ENCODE measurements around the gene INAFM1.

GRCh38 chr19:47305309-47305751 is 30.6 kb downstream of the INAFM1 start:
- TF ChIP-seq ELK4 (IDR thresholded peaks at IDR 0.05; ENCODE audit: borderline replicate concordance, low read depth, low read length) (no peak), TCF7L2 (IDR thresholded peaks at IDR 0.05; ENCODE audit: borderline replicate concordance, low read depth, low read length) (no peak), ZNF24 (tag by site-specific recombination; IDR thresholded peaks at IDR 0.05) (no peak), CTCF (tag by site-specific recombination; IDR thresholded peaks at IDR 0.05) (peak; percentile 75), BCL11A (tag by site-specific recombination; IDR thresholded peaks at IDR 0.05; ENCODE audit: low read depth) (no peak), ZNF670 (tag by site-specific recombination; IDR thresholded peaks at IDR 0.05; ENCODE audit: low read depth) (no peak), KLF10 (tag by site-specific recombination; IDR thresholded peaks at IDR 0.05) (no peak), ZNF211 (tag by site-specific recombination; IDR thresholded peaks at IDR 0.05; ENCODE audit: low read depth) (no peak), ZNF548 (tag by site-specific recombination; IDR thresholded peaks at IDR 0.05) (no peak), ZNF174 (tag by site-specific recombination; IDR thresholded peaks at IDR 0.05) (no peak), SETDB1 (IDR thresholded peaks at IDR 0.05; ENCODE audit: insufficient read length, low read length) (no peak), ZNF138 (tag by site-specific recombination; IDR thresholded peaks at IDR 0.05; ENCODE audit: borderline replicate concordance) (no peak), ZNF585B (tag by site-specific recombination; IDR thresholded peaks at IDR 0.05) (no peak), GLIS1 (tag by site-specific recombination; IDR thresholded peaks at IDR 0.05) (no peak)
